Gastroesophageal sphincter (tissue), 4 donors: ENCODE measurements around the gene C10orf71. TPM values are rescaled to one million over a fixed set of nuclear protein-coding genes. Genes with fewer than 3 reads are reported as not detected.

Experiments used
- ATAC-seq: fragments of 150-250 bp; one replicate; pipeline ENCODE4 v1.9.1; 2016; ENCODE audit warnings: mild to moderate bottlenecking, moderate library complexity
- H3K27ac ChIP-seq, 4 donors: fragments of 200-600 bp; sonication (generic) in 3 of 4; 1 replicate in 3 of 4; 2 replicates in 1 of 4; pipeline ENCODE4 v1.5.1; 2016 to 2019
- H3K27me3 ChIP-seq: fragments of 200-600 bp; sonication (generic); one replicate; pipeline ENCODE4 v1.5.1; 2019
- H3K36me3 ChIP-seq, 2 donors: fragments of 200-600 bp; sonication (generic); one replicate each; pipeline ENCODE4 v1.5.1; 2019; ENCODE audit warnings: control low read depth in 1 of 2
- H3K4me1 ChIP-seq, 3 donors: fragments of 200-600 bp; sonication (generic); 1 replicate in 2 of 3; 2 replicates in 1 of 3; pipeline ENCODE4 v1.5.1; 2016 to 2019; ENCODE audit warnings: control low read depth in 2 of 3
- H3K4me3 ChIP-seq, 2 donors: fragments of 200-600 bp; sonication (generic); one replicate each; pipeline ENCODE4 v1.5.1; 2019; ENCODE audit warnings: mild to moderate bottlenecking in 1 of 2, moderate library complexity in 1 of 2
- H3K9me3 ChIP-seq, 3 donors: fragments of 200-600 bp; sonication (generic); one replicate each; pipeline ENCODE4 v1.5.1; 2017 to 2019; ENCODE audit warnings: control low read depth in 2 of 3
- CTCF ChIP-seq, 4 experiments: fragments of 200-600 bp in 2 of 4; fragments of 450-650 bp in 2 of 4; sonication (generic) in 1 of 4; IDR thresholded peaks; one replicate each; pipeline ENCODE4 v1.5.1; 2017 to 2019; ENCODE audit warnings: antibody characterized with exemption in 4 of 4, mild to moderate bottlenecking in 2 of 4, moderate library complexity in 2 of 4
- EP300 ChIP-seq: sonication (generic); formaldehyde crosslinking; IDR thresholded peaks from one replicate; pipeline ENCODE4 v1.6.1; 2017; ENCODE audit warnings: antibody characterized with exemption, mild to moderate bottlenecking
- POLR2A ChIP-seq, 2 donors: fragments of 450-650 bp; IDR thresholded peaks; one replicate each; pipeline ENCODE4 v1.6.1; 2017; ENCODE audit warnings: antibody characterized with exemption in 2 of 2, mild to moderate bottlenecking in 2 of 2, moderate library complexity in 1 of 2
- POLR2AphosphoS5 ChIP-seq: sonication (generic); formaldehyde crosslinking; IDR thresholded peaks from one replicate; pipeline ENCODE4 v1.6.1; 2017; ENCODE audit warnings: antibody characterized with exemption
- WGBS, 2 donors: methylation state at CpG; one replicate each; pipeline ENCODE4 v1.1.5; 2018; ENCODE audit warnings: low coverage in 1 of 2; 5-methylcytosine and 5-hydroxymethylcytosine counted together
- total RNA-seq, 4 donors: library from RNA; depleted of rRNA; stranded (reverse); fragments of >200 nt; gene quantifications; one replicate each; pipeline ENCODE4 v1.1.0, GENCODE V29; 2016

C10orf71 gene
- total RNA-seq, 4 donors from 2014 or later: 0.08 to 0.27 TPM; not detected in 2

GRCh38 chr10:49333192-49333591, 34.2 kb downstream of the C10orf71 start:
- TF ChIP-seq POLR2A (IDR thresholded peaks at IDR 0.05) (no peak), POLR2AphosphoS5 (no peak), EP300 (no peak), CTCF (IDR thresholded peaks at IDR 0.05) (no peak)
- H3K27me3 ChIP-seq: no peaks in the 10 kb centered on the region
- H3K36me3 ChIP-seq: no peaks in the 10 kb centered on the region
- no peaks in the 10 kb centered on the region for H3K4me1 ChIP-seq
- no peak overlapping the region for H3K4me3 ChIP-seq
- no peak overlapping the region for H3K27ac ChIP-seq
- no peaks in the 10 kb centered on the region for H3K9me3 ChIP-seq
- no peak for ATAC-seq
- WGBS, 2 donors: 80 to 95% methylated on average over 3 to 4 of the region's 6 CpGs

GRCh38 chr10:49334964-49335363, 36.0 kb downstream of the C10orf71 start:
- no peak for ATAC-seq
- no peak for TF ChIP-seq CTCF (IDR thresholded peaks at IDR 0.05)
- no peak for TF ChIP-seq EP300
- TF ChIP-seq POLR2A (IDR thresholded peaks at IDR 0.05): no peak
- TF ChIP-seq POLR2AphosphoS5: no peak
- Histone ChIP-seq H3K27ac (no peak overlapping the region), H3K36me3 (no peaks in the 10 kb centered on the region), H3K4me1 (no peaks in the 10 kb centered on the region), H3K4me3 (no peak overlapping the region), H3K27me3 (no peaks in the 10 kb centered on the region), H3K9me3 (no peaks in the 10 kb centered on the region)

GRCh38 chr10:49335364-49335972, 36.5 kb downstream of the C10orf71 start:
- Histone ChIP-seq H3K9me3 (no peaks in the 10 kb centered on the region), H3K4me1 (no peaks in the 10 kb centered on the region), H3K4me3 (no peak overlapping the region), H3K36me3 (no peaks in the 10 kb centered on the region), H3K27me3 (no peaks in the 10 kb centered on the region), H3K27ac (no peak overlapping the region)
- ATAC-seq: no peak
- 60 to 90% methylated on average over 1 of the region's 1 CpG for WGBS, 2 donors
- TF ChIP-seq POLR2A (IDR thresholded peaks at IDR 0.05) (no peak), EP300 (no peak), CTCF (IDR thresholded peaks at IDR 0.05) (no peak), POLR2AphosphoS5 (no peak)

- 88% methylated on average over 1 of the region's 1 CpG; no CpG with 5 or more reads in 1 of the 2 donors for WGBS, 2 donors
- no peaks in the 10 kb centered on the region for H3K27me3 ChIP-seq
- no peaks in the 10 kb centered on the region for H3K4me1 ChIP-seq
- H3K27ac ChIP-seq: no peak overlapping the region
- H3K36me3 ChIP-seq: no peaks in the 10 kb centered on the region
- H3K4me3 ChIP-seq: no peak overlapping the region
- H3K9me3 ChIP-seq: no peaks in the 10 kb centered on the region
- TF ChIP-seq CTCF (IDR thresholded peaks at IDR 0.05) (no peak), EP300 (no peak), POLR2AphosphoS5 (no peak), POLR2A (IDR thresholded peaks at IDR 0.05) (no peak)
- ATAC-seq: no peak
Observed at GRCh38 chr10:49338604-49339003, 39.6 kb downstream of the C10orf71 start.

- no peak overlapping the region for H3K4me3 ChIP-seq
- no peak overlapping the region for H3K27ac ChIP-seq
- 55 to 96% methylated on average over 1 to 2 of the region's 2 CpGs for WGBS, 2 donors
- H3K27me3 ChIP-seq: no peaks in the 10 kb centered on the region
- H3K4me1 ChIP-seq: no peaks in the 10 kb centered on the region
- ATAC-seq: no peak
- TF ChIP-seq POLR2AphosphoS5: no peak
- no peak for TF ChIP-seq POLR2A (IDR thresholded peaks at IDR 0.05)
- no peak for TF ChIP-seq EP300
- TF ChIP-seq CTCF (IDR thresholded peaks at IDR 0.05): no peak
- H3K36me3 ChIP-seq: no peaks in the 10 kb centered on the region
- H3K9me3 ChIP-seq: peaks cover 0 to 11% (median 0%) of the 10 kb centered on the region in 3 donors
Observed at GRCh38 chr10:49344840-49345239, 45.9 kb downstream of the C10orf71 start.
